Choroid plexus epithelial cell (primary cell): ENCODE data around the gene SGK2.

Source experiments
- DNase-seq: peaks from one replicate; pipeline ENCODE4 v3.0.0-alpha.2; 2010; ENCODE audit warnings: low read depth
- H3K4me3 ChIP-seq: 2 replicates; pipeline ENCODE4 v1.5.1; 2011; ENCODE audit warnings: low read depth, mild to moderate bottlenecking, control low read depth, low read length, moderate library complexity
- TF ChIP-seq, protein P1 (sequence below): conservative IDR thresholded peaks from 2 replicates; pipeline ENCODE4 v1.5.1; 2011; ENCODE audit warnings: low read depth, mild to moderate bottlenecking, control low read depth, inconsistent platforms, low read length, moderate library complexity

Gene SGK2

DNA sequence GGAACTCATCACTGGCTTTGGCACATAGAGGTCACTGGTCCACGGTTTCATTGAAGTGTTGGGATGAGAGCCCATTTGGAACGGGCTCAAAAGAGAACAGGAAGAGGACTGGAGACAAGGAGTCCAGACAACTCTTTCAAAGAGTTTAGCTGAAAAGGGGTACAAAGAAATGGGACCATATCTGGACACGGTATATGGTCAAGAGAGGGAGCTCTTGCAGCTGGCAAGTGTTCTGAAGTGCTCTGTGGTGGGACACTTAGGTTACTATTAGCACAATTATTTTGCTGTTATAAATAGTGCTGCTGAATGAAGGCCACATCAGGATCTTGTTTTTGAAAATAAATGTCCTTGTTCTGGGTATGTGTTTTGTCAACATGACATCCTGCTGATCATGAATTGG is 4.6 kb downstream of the SGK2 start:
- TF ChIP-seq, protein P1, sequence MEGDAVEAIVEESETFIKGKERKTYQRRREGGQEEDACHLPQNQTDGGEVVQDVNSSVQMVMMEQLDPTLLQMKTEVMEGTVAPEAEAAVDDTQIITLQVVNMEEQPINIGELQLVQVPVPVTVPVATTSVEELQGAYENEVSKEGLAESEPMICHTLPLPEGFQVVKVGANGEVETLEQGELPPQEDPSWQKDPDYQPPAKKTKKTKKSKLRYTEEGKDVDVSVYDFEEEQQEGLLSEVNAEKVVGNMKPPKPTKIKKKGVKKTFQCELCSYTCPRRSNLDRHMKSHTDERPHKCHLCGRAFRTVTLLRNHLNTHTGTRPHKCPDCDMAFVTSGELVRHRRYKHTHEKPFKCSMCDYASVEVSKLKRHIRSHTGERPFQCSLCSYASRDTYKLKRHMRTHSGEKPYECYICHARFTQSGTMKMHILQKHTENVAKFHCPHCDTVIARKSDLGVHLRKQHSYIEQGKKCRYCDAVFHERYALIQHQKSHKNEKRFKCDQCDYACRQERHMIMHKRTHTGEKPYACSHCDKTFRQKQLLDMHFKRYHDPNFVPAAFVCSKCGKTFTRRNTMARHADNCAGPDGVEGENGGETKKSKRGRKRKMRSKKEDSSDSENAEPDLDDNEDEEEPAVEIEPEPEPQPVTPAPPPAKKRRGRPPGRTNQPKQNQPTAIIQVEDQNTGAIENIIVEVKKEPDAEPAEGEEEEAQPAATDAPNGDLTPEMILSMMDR: peak; percentile 58
- no peak overlapping the region for H3K4me3 ChIP-seq
- DNase-seq: peak; percentile 62

DNA sequence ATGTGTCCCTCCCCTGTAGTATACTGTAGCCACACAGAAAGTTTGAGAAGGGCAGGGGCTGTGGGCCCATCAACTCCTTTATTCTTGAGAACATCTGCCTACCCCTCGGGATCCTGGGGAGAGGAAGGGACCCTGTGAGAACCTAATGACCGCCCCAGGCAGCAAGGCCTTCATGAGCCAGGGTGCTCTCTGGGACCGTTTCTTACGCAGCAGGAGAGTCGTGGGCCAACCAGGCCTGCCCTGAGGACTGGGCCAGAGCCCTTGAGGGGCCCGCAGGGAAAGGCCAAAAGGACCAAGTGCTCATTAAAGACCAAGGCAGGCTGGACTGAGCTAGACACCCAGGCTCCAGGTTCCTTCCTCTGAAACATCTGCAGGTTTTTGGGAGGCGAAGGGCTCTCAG is 5.2 kb downstream of the SGK2 start:
- TF ChIP-seq, protein P1: no peak
- H3K4me3 ChIP-seq: no peak overlapping the region
- no peak for DNase-seq

DNA sequence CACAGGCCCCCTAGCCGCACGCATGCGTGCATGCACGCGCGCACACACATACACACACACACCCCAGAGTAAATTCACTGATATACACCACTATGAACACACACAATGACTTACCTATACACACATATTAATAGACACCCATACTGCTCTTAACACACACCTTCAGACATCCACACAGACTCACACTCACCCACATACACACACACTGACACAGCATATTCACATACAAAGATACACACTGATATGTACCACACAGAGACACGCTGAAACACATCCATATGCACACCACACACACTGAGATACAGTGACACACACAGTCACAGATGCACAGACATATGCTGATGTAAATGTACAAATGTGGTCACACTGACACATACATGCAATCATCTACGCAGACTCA is 5.6 kb downstream of the SGK2 start:
- TF ChIP-seq, protein P1: no peak
- no peak for DNase-seq
- H3K4me3 ChIP-seq: no peak overlapping the region

DNA sequence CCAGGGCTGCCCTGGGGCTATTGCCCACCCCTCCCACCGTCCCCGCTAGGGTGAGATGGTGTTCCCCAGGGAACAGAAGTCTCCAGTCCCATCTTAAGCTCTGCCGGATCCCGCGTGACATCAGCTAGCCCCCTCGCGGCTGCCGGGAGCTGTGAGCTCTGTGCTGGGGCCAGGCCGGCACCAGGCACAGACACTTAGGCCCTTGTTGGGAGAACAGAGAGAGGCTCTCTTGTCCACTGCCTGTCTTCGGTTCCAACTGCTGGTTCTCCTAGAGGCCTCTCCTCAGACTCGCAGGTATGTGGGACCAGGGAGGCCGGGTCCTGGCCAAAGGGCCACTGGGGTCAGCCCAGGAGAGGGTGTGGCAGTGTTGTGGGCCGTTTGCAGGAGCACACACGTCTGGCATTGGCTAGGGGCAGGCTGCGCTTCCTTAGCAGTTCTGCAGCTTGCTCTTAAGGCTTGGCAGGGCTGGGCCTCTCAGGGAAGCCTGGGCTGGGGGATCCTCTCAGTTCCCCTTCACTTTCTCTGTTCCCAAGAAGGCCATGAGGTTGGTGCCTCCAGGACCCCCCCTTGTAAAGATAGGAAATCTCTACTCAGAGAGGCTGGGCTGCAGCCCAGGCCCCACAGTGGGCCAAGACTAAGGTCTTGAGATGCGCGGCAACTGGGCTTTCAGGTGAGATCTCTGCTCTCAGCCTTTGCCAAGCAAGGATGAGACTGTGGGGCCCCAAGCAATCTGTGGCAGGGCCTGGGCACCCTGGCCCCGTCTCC is 6.3 kb downstream of the SGK2 start:
- TF ChIP-seq, protein P1: no peak
- H3K4me3 ChIP-seq: no peak overlapping the region
- no peak for DNase-seq

DNA sequence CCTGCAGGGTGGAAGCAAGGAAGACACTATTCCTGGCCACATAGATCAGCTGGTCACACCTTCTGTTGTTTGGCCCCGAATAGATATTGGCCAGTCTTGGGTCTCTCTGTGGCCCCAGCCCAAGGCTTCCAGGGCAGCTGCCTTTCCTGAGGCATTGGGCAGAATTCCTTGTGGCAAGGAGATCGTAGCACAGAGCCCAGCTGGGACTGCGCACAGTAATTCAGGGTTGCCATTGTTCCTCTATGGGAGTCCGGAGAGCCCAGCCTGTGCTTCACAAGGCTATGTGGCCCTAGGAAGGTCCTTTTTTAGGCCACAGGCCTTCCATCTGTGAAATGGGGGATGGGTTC is 6.9 kb downstream of the SGK2 start:
- H3K4me3 ChIP-seq: no peak overlapping the region
- TF ChIP-seq, protein P1: no peak
- no peak for DNase-seq

DNA sequence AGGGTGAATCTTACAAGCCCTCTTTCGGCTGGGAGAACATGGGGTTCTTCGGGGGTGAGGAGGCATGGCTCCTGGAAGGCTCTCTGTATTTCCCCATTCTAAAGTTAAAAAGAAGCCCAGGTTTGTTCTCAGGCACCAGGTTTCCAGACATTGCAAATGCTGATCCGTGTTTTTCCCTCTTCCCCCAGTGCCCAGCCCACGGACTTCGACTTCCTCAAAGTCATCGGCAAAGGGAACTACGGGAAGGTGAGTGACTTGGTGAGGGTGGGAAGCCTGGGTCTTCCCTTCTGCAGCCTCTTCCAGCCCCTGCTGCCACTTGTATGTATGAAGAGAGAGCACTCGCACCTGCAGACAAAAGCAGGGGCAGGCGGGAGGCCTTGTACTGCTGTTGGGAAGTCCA is 8.7 kb downstream of the SGK2 start:
- TF ChIP-seq, protein P1: no peak
- no peak overlapping the region for H3K4me3 ChIP-seq
- no peak for DNase-seq

DNA sequence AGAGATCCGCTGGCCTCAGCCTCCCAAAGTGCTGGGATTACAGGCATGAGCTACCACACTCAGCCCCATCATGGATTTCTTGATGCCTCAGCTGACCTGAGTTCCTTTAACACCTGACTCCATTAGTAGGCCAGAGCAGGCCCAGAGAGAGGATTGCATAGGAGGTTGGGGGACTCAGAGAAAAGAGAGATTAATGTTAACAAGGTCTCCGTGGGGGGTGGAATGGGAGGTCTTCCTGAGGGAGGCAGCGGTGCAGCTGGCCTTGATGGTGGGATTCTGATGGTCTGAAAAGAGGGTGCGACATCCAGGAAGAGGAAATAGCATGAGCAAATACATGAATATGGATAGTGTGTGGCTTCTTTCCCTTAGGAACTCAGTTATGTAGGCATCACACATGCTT is 9.9 kb downstream of the SGK2 start:
- no peak overlapping the region for H3K4me3 ChIP-seq
- no peak for DNase-seq
- TF ChIP-seq, protein P1: no peak
